GM18868 (cell line): ENCODE data around the gene MDN1.
"Not testable (repeated sequence)": the region's sequence is repeated elsewhere in the genome, so short reads cannot be mapped to it uniquely, and the experiment has no call there.

ENCODE experiments used
- ATAC-seq: cut with Tn5 transposase; IDR thresholded peaks from one replicate; pipeline ENCODE4 v1.9.1; 2021; ENCODE audit warnings: mild to moderate bottlenecking, moderate library complexity; ENCODE audit not compliant: unreplicated experiment

Gene MDN1

GRCh38 chr6:89661559-89661958 lies 158.0 kb downstream of the MDN1 start:
- ATAC-seq = no peak

- ATAC-seq = no peak
These were observed 158.6 kb downstream of the MDN1 start for GRCh38 chr6:89660981-89661380.

- ATAC-seq = no peak
These were observed 162.0 kb downstream of the MDN1 start for GRCh38 chr6:89657445-89658158.

- ATAC-seq = no peak
These were observed 164.5 kb downstream of the MDN1 start for GRCh38 chr6:89655122-89655521.

- ATAC-seq = no peak
These were observed 169.0 kb downstream of the MDN1 start for GRCh38 chr6:89650579-89650978.

GRCh38 chr6:89649682-89650081 lies 169.9 kb downstream of the MDN1 start:
- ATAC-seq = no peak

GRCh38 chr6:89644864-89645263 lies 174.7 kb downstream of the MDN1 start:
- ATAC-seq = no peak

GRCh38 chr6:89643406-89643805 lies 176.2 kb downstream of the MDN1 start:
- no peak for ATAC-seq

GRCh38 chr6:89642956-89643355 lies 176.6 kb downstream of the MDN1 start:
- ATAC-seq = no peak

GRCh38 chr6:89641581-89641980 lies 178.0 kb downstream of the MDN1 start:
- not testable (repeated sequence) for ATAC-seq

- ATAC-seq = no peak
These were observed 178.8 kb downstream of the MDN1 start for GRCh38 chr6:89640804-89641203.

- ATAC-seq = peak; percentile 98
These were observed 181.0 kb downstream of the MDN1 start, which contains the start of gene LYRM2 for GRCh38 chr6:89638320-89639195. TSS of gene LYRM2 (minus strand) at chr6:89638747. CDS start at chr6:89638716, 31 bp downstream.

- ATAC-seq = no peak
These were observed 181.7 kb downstream of the MDN1 start for GRCh38 chr6:89637960-89638319.

- ATAC-seq = not testable (repeated sequence)
These were observed 183.2 kb downstream of the MDN1 start for GRCh38 chr6:89636412-89636811.

GRCh38 chr6:89630488-89630887 lies 189.1 kb downstream of the MDN1 start:
- ATAC-seq = no peak

- ATAC-seq = no peak
These were observed 195.8 kb downstream of the MDN1 start for GRCh38 chr6:89623749-89624148.

- no peak for ATAC-seq
These were observed 200.0 kb downstream of the MDN1 start for GRCh38 chr6:89619567-89619966.

GRCh38 chr6:89618026-89618425 lies 201.6 kb downstream of the MDN1 start:
- ATAC-seq = no peak

- no peak for ATAC-seq
These were observed 203.1 kb downstream of the MDN1 start for GRCh38 chr6:89616531-89616930.

- no peak for ATAC-seq
These were observed 203.7 kb downstream of the MDN1 start for GRCh38 chr6:89615882-89616281.

- no peak for ATAC-seq
These were observed 205.8 kb downstream of the MDN1 start for GRCh38 chr6:89613790-89614189.

GRCh38 chr6:89612121-89612520 lies 207.5 kb downstream of the MDN1 start:
- ATAC-seq = no peak
